ENCODE results near the gene PCDH17. TPM values are rescaled to one million over a fixed set of nuclear protein-coding genes. Genes with fewer than 3 reads are reported as not detected.

PCDH17 gene
- polyA plus RNA-seq, 1 donor (not counting 4 experiments of a cell fraction or from before 2014, with no cell fraction given) = not detected

DNA sequence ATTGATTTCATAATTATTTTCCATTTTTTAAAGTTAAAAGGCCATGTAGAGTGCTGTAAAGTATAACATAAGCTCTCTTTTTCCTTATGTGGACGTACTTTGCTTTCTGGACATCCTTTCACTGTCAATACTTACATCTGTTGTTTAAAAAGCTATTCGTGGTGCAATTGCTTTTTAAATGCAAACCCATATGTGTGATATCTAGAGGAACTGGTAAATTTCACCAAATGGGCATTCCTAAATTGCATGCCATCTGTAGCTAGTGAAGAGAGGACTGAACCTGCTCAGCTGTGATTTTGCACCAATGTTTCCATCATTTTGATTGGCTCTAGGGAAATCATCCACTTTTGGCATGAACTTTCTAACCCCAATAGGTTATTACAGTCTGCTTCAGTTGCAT, 129.4 kb downstream of the PCDH17 start:
- H4K20me1 ChIP-seq (ENCODE audit: control insufficient read depth, extremely low read depth, insufficient read depth, low read length) = no peaks in the 10 kb centered on the region
- no peak overlapping the region for H3K4me3 ChIP-seq (ENCODE audit: control insufficient read depth in 2 of 3, extremely low read depth in 1 of 3, insufficient read depth in 2 of 3, low read depth in 1 of 3, low read length in 3 of 3)
- no peak overlapping the region for H2AFZ ChIP-seq (ENCODE audit: control insufficient read depth, low read length)
- no peak overlapping the region for H3K9ac ChIP-seq (ENCODE audit: control insufficient read depth, extremely low read depth, insufficient read depth, low read length)
- DNase-seq (ENCODE audit: low read depth, low spot score) (no peak), FAIRE-seq (no peak)
- no peaks in the 10 kb centered on the region for H3K27me3 ChIP-seq (ENCODE audit: control insufficient read depth, extremely low read depth, insufficient read depth, low read length)
- H3K9me3 ChIP-seq (ENCODE audit: control insufficient read depth, low read depth, low read length) = peaks cover under 1% of the 10 kb centered on the region
- H3K79me2 ChIP-seq (ENCODE audit: control insufficient read depth, insufficient read depth, low read length) = no peaks in the 10 kb centered on the region
- dilution Hi-C loops (cut with MboI; ENCODE audit: extremely low pct_ligation_motif_present, low sequenced_read_pairs) = no loop called here
- H3K9me1 ChIP-seq (ENCODE audit: control insufficient read depth, extremely low read depth, insufficient read depth, low read length) = no peaks in the 10 kb centered on the region
- H3K36me3 ChIP-seq (ENCODE audit: control insufficient read depth in 2 of 2, extremely low read depth in 1 of 2, insufficient read depth in 2 of 2, low read length in 2 of 2) = no peaks in the 10 kb centered on the region
- no peaks in the 10 kb centered on the region for H3K4me1 ChIP-seq (ENCODE audit: control insufficient read depth, extremely low read depth, insufficient read depth, low read length)
- no peak overlapping the region for H3K4me2 ChIP-seq (ENCODE audit: control insufficient read depth, extremely low read depth, insufficient read depth, low read depth, low read length)
- H3K27ac ChIP-seq (ENCODE audit: control insufficient read depth, insufficient read depth, low read length) = no peak overlapping the region
- no peak for TF ChIP-seq EZH2 (IDR thresholded peaks at IDR 0.05; ENCODE audit: low read length)
- TF ChIP-seq, protein P1, sequence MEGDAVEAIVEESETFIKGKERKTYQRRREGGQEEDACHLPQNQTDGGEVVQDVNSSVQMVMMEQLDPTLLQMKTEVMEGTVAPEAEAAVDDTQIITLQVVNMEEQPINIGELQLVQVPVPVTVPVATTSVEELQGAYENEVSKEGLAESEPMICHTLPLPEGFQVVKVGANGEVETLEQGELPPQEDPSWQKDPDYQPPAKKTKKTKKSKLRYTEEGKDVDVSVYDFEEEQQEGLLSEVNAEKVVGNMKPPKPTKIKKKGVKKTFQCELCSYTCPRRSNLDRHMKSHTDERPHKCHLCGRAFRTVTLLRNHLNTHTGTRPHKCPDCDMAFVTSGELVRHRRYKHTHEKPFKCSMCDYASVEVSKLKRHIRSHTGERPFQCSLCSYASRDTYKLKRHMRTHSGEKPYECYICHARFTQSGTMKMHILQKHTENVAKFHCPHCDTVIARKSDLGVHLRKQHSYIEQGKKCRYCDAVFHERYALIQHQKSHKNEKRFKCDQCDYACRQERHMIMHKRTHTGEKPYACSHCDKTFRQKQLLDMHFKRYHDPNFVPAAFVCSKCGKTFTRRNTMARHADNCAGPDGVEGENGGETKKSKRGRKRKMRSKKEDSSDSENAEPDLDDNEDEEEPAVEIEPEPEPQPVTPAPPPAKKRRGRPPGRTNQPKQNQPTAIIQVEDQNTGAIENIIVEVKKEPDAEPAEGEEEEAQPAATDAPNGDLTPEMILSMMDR (optimal IDR thresholded peaks at IDR 0.05 in 1 of 3, IDR thresholded peaks at IDR 0.05 in 1 of 3, conservative IDR thresholded peaks at IDR 0.05 in 1 of 3; ENCODE audit: extremely low read depth in 1 of 3, insufficient read depth in 2 of 3, low read length in 3 of 3) = no peak

DNA sequence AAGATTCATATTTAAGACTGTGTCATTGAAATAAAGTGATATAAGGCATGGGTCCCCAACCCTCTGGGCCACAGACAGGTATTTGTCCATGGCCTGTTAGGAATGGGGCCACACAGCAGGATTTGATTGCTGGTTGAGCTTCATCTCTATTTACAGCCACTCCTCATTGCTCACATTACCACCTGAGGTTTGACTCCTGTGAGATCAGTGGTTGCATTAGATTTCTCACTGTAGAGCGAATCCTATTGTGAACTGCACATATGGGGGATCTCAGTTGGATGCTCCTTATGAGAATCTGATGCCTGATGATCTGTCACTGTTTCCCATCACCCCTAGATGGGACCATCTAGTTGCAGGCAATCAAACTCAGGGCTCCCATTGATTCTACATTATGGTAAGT, 132.1 kb downstream of the PCDH17 start:
- TF ChIP-seq, protein P1 (optimal IDR thresholded peaks at IDR 0.05 in 1 of 3, IDR thresholded peaks at IDR 0.05 in 1 of 3, conservative IDR thresholded peaks at IDR 0.05 in 1 of 3; ENCODE audit: extremely low read depth in 1 of 3, insufficient read depth in 2 of 3, low read length in 3 of 3) = no peak
- TF ChIP-seq EZH2 (IDR thresholded peaks at IDR 0.05; ENCODE audit: low read length) = no peak
- peaks cover 2% of the 10 kb centered on the region for H3K9me3 ChIP-seq (ENCODE audit: control insufficient read depth, low read depth, low read length)
- no peaks in the 10 kb centered on the region for H3K4me1 ChIP-seq (ENCODE audit: control insufficient read depth, extremely low read depth, insufficient read depth, low read length)
- H3K4me3 ChIP-seq (ENCODE audit: control insufficient read depth in 2 of 3, extremely low read depth in 1 of 3, insufficient read depth in 2 of 3, low read depth in 1 of 3, low read length in 3 of 3) = no peak overlapping the region
- H4K20me1 ChIP-seq (ENCODE audit: control insufficient read depth, extremely low read depth, insufficient read depth, low read length) = no peaks in the 10 kb centered on the region
- H3K79me2 ChIP-seq (ENCODE audit: control insufficient read depth, insufficient read depth, low read length) = no peaks in the 10 kb centered on the region
- no peaks in the 10 kb centered on the region for H3K9me1 ChIP-seq (ENCODE audit: control insufficient read depth, extremely low read depth, insufficient read depth, low read length)
- no peak overlapping the region for H3K4me2 ChIP-seq (ENCODE audit: control insufficient read depth, extremely low read depth, insufficient read depth, low read depth, low read length)
- dilution Hi-C loops (cut with MboI; ENCODE audit: extremely low pct_ligation_motif_present, low sequenced_read_pairs) = no loop called here
- no peak overlapping the region for H3K9ac ChIP-seq (ENCODE audit: control insufficient read depth, extremely low read depth, insufficient read depth, low read length)
- H3K27ac ChIP-seq (ENCODE audit: control insufficient read depth, insufficient read depth, low read length) = no peak overlapping the region
- FAIRE-seq (no peak), DNase-seq (ENCODE audit: low read depth, low spot score) (no peak)
- no peak overlapping the region for H2AFZ ChIP-seq (ENCODE audit: control insufficient read depth, low read length)
- no peaks in the 10 kb centered on the region for H3K27me3 ChIP-seq (ENCODE audit: control insufficient read depth, extremely low read depth, insufficient read depth, low read length)
- no peaks in the 10 kb centered on the region for H3K36me3 ChIP-seq (ENCODE audit: control insufficient read depth in 2 of 2, extremely low read depth in 1 of 2, insufficient read depth in 2 of 2, low read length in 2 of 2)

Data from keratinocyte (primary cell).